Activated CD8-positive, alpha-beta memory T cell treated with anti-CD3 and anti-CD28 coated beads, Interleukin-2, amount 10 ng/mL, durations not matched to agents 7 days and 5 days (primary cell): Measurements from ENCODE around the gene PLXND1. TPM values are rescaled to one million over a fixed set of nuclear protein-coding genes. Genes with fewer than 3 reads are reported as not detected.
"Not testable (repeated sequence)": the region's sequence is repeated elsewhere in the genome, so short reads cannot be mapped to it uniquely, and the experiment has no call there.

Experiments used
- ATAC-seq: fragments of 150-1000 bp; cut with Tn5 transposase; one replicate; pipeline ENCODE4 v1.10.0; 2021; ENCODE audit warnings: moderate library complexity
- CTCF ChIA-PET: fragments of 350-600 bp; sonication (Branson Sonifier 250); formaldehyde crosslinking; loops from one replicate; lab custom pipeline; 2021; ENCODE audit warnings: antibody characterized with exemption; lab: Charles Lee
- DNase-seq: peaks from one replicate; pipeline ENCODE4 v3.0.0-alpha.2; 2020
- H3K27ac Mint-ChIP-seq: one replicate; pipeline ENCODE4 v1.8.0; 2021; ENCODE audit warnings: mild to moderate bottlenecking, mixed read lengths
- H3K27me3 Mint-ChIP-seq: one replicate; pipeline ENCODE4 v1.8.0; 2021; ENCODE audit warnings: mixed read lengths
- H3K36me3 Mint-ChIP-seq: one replicate; pipeline ENCODE4 v1.8.0; 2021; ENCODE audit warnings: mild to moderate bottlenecking, mixed read lengths
- H3K4me1 Mint-ChIP-seq: one replicate; pipeline ENCODE4 v1.8.0; 2021; ENCODE audit warnings: mixed read lengths
- H3K4me3 Mint-ChIP-seq: one replicate; pipeline ENCODE4 v1.8.0; 2021; ENCODE audit warnings: mild to moderate bottlenecking, moderate library complexity, mixed read lengths
- H3K9me3 Mint-ChIP-seq: one replicate; pipeline ENCODE4 v1.8.0; 2022; ENCODE audit warnings: low read depth, mixed read lengths
- total RNA-seq, 2 experiments: library from RNA; stranded (reverse); gene quantifications; one replicate each; pipeline ENCODE4 v1.2.3, GENCODE V29; 2021

Gene PLXND1
- total RNA-seq, 2 experiments from 2014 or later: 1.1 to 3.0 TPM

DNA sequence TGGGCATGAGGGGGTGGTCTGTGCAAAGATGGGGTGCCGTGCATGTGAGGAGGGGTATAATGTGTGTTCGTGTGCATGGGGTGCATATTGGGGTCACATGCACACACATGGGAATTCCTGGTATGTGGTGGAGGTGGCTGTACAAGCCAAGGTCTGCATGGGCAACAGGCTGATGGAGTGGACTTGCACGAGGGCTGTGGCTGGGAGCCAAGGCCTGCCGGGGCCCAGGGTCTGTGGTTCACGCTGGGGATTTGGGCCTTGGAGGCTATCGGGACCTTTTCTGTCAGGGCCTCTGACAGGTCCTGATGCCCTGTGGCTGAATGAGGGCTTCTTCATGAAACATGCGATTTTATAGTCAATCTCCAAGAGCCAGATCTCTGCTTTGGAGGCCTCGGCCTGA is 9.8 kb upstream of the PLXND1 start:
- Mint-ChIP-seq H3K4me1 (peaks cover 5% of the 10 kb centered on the region), H3K9me3 (no peaks in the 10 kb centered on the region), H3K27ac (no peak overlapping the region), H3K27me3 (peaks cover 5% of the 10 kb centered on the region), H3K36me3 (no peaks in the 10 kb centered on the region), H3K4me3 (no peak overlapping the region)
- ATAC-seq (no peak), DNase-seq (no peak)
- CTCF ChIA-PET: no interaction called here

DNA sequence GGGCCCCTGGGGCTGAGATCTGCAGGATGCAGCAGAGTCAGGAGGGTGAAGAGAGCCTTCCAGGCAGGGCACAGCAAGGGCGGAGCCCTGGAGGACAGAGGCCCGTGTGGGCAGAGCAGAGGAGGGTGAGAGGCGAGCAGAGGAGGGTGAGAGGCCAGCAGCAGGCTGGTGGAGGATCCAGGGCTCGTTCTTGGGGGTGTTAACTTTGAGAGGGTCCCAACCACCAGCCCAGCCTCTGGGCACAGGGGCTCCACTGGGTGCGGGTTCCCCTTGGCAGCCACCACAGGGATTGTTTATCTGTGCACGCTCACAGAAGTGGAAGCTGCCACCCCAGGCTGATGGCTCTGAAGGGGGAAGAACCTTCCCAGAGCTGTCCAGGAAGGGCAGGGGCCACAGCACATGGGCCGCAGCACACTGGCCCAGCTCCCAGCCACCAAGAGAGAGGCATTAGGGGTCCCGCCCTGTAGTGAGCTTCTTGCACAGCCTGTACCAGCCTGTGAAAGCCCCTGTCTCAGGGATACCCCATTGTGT is 9.3 kb upstream of the PLXND1 start:
- no peak for DNase-seq
- ATAC-seq: no peak
- no peaks in the 10 kb centered on the region for H3K36me3 Mint-ChIP-seq
- CTCF ChIA-PET: no interaction called here
- H3K9me3 Mint-ChIP-seq: no peaks in the 10 kb centered on the region
- H3K4me1 Mint-ChIP-seq: peaks cover 5% of the 10 kb centered on the region
- peaks cover 5% of the 10 kb centered on the region for H3K27me3 Mint-ChIP-seq
- no peak overlapping the region for H3K4me3 Mint-ChIP-seq
- no peak overlapping the region for H3K27ac Mint-ChIP-seq

DNA sequence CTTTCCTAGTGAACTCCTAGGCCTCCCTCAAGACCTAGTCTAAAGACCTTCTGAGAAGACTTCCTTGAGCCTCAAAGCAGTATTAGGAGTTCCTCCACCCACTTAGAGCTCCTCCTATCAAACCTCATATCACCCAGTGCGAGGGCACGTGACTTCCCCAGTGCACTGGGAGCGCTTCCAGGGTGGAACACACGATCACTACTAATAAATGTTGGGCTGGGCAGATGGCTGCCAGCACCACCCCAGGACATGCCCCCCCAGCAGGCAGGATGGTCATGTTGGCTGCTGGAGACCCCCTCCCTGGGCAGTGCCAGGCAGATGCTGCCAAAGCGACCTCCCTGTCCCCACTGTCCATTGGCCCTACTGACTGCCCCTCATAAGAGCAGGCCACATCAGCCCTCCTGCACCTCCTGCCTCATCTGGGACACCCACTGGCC is 8.5 kb upstream of the PLXND1 start:
- Mint-ChIP-seq H3K4me3 (no peak overlapping the region), H3K36me3 (no peaks in the 10 kb centered on the region), H3K4me1 (peaks cover 5% of the 10 kb centered on the region), H3K27me3 (peaks cover 7% of the 10 kb centered on the region), H3K27ac (no peak overlapping the region), H3K9me3 (no peaks in the 10 kb centered on the region)
- DNase-seq (no peak), ATAC-seq (no peak)
- CTCF ChIA-PET: no interaction called here

DNA sequence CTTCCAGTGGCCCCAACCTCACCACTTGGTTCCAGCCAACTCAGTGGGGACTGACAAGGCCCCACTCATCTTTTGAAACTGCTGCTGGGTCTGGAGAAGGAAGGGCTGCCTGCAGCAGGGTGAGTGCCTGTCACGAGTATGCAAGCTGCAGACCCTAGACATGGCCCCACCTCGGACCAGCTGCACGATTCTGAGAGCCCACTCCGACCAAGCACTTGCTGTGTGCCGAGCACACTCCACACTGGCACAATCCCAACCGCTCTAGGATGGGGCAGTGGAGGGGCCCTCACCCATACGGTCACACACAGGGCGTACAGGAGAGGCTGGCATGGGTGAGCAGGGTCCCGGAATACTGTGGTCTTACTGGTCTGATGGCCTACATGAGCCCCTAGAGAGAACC is 8.0 kb upstream of the PLXND1 start:
- no peak overlapping the region for H3K27ac Mint-ChIP-seq
- ATAC-seq: no peak
- DNase-seq: no peak
- H3K4me3 Mint-ChIP-seq: no peak overlapping the region
- no peaks in the 10 kb centered on the region for H3K36me3 Mint-ChIP-seq
- CTCF ChIA-PET: no interaction called here
- H3K9me3 Mint-ChIP-seq: no peaks in the 10 kb centered on the region
- H3K4me1 Mint-ChIP-seq: peaks cover 5% of the 10 kb centered on the region
- H3K27me3 Mint-ChIP-seq: peaks cover 12% of the 10 kb centered on the region

DNA sequence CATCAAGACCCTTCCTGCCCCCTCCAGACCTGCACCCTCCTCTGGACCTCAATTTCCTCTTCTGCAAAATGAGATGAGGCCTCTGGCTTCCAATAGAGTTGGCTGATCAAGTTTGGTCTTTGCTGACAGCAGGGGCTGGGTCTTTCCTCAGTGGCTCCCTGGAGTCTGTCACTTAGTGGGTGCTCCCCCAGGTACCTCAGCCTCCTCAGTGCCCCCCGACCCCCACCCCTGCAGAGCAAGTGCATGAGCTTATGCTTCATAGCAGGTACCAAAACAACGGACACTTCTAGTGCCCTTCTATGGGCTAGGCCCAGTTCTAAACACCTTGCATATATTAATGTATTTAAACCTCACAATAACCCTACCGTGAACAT is 6.9 kb upstream of the PLXND1 start:
- CTCF ChIA-PET: interaction anchor here (0.8 kb wide), 1 partner anchor 230 kb away, joined by 3 read pairs; no protein-coding TSS in a partner anchor
- Mint-ChIP-seq H3K27ac (no peak overlapping the region), H3K27me3 (peaks cover 17% of the 10 kb centered on the region), H3K4me3 (no peak overlapping the region), H3K4me1 (peaks cover under 1% of the 10 kb centered on the region), H3K36me3 (no peaks in the 10 kb centered on the region), H3K9me3 (no peaks in the 10 kb centered on the region)
- ATAC-seq (no peak), DNase-seq (no peak)

DNA sequence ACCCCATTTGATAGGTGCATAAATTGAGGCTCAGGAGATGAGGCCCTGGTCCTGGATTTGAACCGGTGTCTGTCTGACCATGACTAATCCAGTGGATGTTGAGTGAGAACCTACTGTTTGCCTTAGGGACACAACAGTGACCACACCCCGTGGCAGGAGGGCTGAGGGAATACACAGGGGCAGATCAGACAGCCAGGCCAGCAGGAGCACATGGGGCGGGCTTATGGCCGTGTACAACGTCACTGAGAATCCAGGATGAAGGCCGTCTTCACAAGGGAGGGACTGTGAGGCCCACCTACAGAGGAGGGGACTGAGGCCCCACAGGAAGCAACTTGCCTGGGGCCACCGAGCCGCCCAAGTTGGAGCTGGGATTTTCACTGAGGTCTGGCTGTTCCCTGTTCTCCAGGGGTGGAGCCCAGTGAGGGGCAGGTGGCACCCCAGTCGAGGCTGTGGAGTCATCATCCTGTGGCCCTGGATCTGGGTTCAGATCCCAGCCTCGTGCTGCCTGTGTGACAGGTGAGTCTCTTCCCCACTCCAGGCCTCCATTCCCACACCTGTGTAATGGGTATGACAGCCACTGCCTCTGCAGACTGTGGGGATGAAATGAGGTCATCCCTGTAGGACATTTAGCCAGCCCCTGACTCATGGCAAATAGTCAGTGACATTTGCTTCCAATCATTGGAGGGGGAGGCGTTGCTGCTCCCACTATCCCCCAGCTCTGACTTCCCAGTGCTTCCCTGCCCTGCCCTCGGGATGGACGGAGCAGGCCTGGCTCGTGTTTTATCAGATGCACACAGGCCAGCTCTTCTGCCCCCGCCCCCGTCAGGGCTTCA is 6.3 kb upstream of the PLXND1 start:
- no peaks in the 10 kb centered on the region for H3K4me1 Mint-ChIP-seq
- no peak overlapping the region for H3K27ac Mint-ChIP-seq
- H3K4me3 Mint-ChIP-seq: no peak overlapping the region
- CTCF ChIA-PET: interaction anchor here (0.8 kb wide), 1 partner anchor 230 kb away, joined by 3 read pairs; no protein-coding TSS in a partner anchor
- no peak for ATAC-seq
- H3K36me3 Mint-ChIP-seq: no peaks in the 10 kb centered on the region
- H3K9me3 Mint-ChIP-seq: no peaks in the 10 kb centered on the region
- peaks cover 20% of the 10 kb centered on the region for H3K27me3 Mint-ChIP-seq
- no peak for DNase-seq

DNA sequence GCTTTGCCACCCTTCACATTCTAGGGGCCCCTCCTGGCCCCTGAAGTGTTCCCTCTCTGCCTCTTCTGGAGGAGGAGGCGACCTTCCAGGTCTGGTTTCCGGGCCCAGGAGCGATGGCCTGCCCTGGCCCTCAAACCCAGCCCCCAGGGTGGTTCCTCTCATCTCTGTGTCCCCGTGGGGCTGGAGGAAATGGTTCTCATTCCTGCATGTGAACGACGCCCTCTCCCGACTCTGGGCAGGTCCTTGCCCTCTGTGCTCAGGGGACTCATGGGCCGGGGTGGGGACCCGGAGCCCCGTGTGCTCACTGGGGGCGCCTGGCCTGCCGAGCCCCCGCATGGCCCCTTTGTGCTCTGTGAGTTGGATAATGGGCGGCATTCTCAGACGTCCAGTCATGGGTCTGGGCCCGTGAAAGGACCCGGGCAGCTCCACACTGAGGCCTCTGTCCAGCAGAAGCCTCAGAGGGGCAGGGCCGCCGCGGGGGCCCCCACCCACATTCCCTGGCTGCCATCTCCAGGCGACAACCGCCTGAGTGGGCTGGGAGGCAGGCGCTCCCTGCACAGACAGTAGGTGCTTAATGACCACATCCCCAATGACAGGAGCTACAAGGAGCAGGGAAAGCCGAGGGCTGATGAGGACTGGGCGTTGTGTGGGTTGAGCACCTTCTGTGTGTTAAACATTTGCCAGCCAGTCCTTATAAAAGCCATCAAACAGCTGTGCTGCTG is 5.5 kb upstream of the PLXND1 start:
- H3K4me1 Mint-ChIP-seq: peaks cover 2% of the 10 kb centered on the region
- peaks cover 28% of the 10 kb centered on the region for H3K27me3 Mint-ChIP-seq
- no peak for ATAC-seq
- no peak overlapping the region for H3K27ac Mint-ChIP-seq
- CTCF ChIA-PET: no interaction called here
- no peaks in the 10 kb centered on the region for H3K36me3 Mint-ChIP-seq
- H3K9me3 Mint-ChIP-seq: no peaks in the 10 kb centered on the region
- no peak for DNase-seq
- H3K4me3 Mint-ChIP-seq: no peak overlapping the region

DNA sequence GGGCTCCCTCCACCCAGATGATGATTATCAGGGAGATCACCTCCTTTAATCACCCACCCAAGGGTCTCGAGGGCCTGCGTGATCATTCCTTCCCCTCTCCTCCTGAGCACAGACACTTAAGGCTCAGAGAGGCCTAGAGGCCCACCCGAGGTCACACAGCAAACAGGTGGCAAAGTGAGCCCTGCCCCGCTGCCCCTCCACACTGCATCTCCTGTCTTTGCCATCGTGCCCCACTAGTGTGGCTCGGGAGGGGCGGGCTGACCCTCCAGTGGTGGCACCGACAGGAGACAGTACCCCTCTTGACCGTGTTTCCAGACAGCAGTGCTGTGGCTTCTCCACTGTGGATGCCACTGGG is 4.9 kb upstream of the PLXND1 start:
- ATAC-seq (no peak), DNase-seq (no peak)
- peaks cover 30% of the 10 kb centered on the region for H3K27me3 Mint-ChIP-seq
- H3K9me3 Mint-ChIP-seq: no peaks in the 10 kb centered on the region
- H3K4me1 Mint-ChIP-seq: peaks cover 4% of the 10 kb centered on the region
- H3K4me3 Mint-ChIP-seq: no peak overlapping the region
- no peak overlapping the region for H3K27ac Mint-ChIP-seq
- CTCF ChIA-PET: no interaction called here
- H3K36me3 Mint-ChIP-seq: no peaks in the 10 kb centered on the region

DNA sequence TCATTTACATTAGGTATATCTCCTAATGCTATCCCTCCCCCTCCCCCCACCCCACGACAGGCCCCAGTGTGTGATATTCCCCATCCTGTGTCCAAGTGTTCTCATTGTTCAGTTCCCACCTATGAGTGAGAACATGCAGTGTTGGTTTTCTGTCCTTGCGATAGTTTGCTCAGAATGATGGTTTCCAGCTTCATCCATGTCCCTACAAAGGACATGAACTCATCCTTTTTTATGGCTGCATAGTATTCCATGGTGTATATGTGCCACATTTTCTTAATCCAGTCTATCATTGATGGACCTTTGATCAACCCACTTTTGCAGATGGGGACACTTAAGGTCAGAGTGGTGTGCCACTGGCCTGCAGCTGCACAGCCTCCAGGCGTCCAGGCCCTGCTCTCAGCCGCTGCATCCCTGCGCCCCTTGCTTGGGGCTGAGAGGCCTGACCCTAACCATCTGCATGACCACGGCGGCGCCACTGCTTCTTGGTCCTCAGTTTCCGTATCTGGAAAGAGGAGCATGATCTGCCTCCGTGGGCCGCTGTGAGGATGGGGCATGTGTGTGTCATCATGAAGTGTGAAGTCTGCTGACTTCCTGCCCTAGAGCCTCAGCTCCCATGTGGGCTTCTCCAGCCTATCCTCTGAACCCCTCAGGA is 4.4 kb upstream of the PLXND1 start:
- H3K27me3 Mint-ChIP-seq: peaks cover 30% of the 10 kb centered on the region
- H3K4me3 Mint-ChIP-seq, H3K27ac Mint-ChIP-seq: not testable (repeated sequence)

DNA sequence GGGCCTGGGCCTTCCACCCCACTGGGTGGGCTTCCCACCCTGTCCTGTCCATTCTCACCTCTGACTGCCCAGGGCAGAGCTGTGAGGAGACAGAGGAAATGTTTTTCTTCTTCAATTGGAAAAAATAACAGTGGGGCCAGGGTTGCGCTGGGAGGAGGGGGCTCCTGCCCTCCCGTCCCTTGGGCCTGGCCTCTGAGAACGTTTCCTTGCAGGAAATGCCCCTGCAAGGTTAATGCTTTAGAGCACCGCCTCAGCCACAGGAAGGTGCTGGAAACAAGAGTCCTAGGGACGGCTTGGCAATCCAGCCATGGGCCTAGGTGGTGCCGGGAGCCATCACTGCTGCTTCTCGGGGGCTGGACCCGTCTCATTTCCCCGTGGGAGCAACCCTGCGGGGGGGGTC is 3.8 kb upstream of the PLXND1 start:
- no peak overlapping the region for H3K4me3 Mint-ChIP-seq
- H3K36me3 Mint-ChIP-seq: no peaks in the 10 kb centered on the region
- H3K9me3 Mint-ChIP-seq: no peaks in the 10 kb centered on the region
- H3K27me3 Mint-ChIP-seq: peaks cover 35% of the 10 kb centered on the region
- CTCF ChIA-PET: interaction anchor here (0.9 kb wide), 1 partner anchor 16 kb away, joined by 3 read pairs; no protein-coding TSS in a partner anchor
- H3K4me1 Mint-ChIP-seq: peaks cover 8% of the 10 kb centered on the region
- ATAC-seq: no peak
- no peak overlapping the region for H3K27ac Mint-ChIP-seq
- DNase-seq: no peak

More for the DNA sequence above, 4.4 kb upstream of the PLXND1 start:
- H3K4me1 Mint-ChIP-seq, H3K36me3 Mint-ChIP-seq, ATAC-seq, DNase-seq, H3K9me3 Mint-ChIP-seq: not testable (repeated sequence)
- CTCF ChIA-PET: interaction anchor here (0.9 kb wide), 1 partner anchor 17 kb away, joined by 3 read pairs; no protein-coding TSS in a partner anchor

DNA sequence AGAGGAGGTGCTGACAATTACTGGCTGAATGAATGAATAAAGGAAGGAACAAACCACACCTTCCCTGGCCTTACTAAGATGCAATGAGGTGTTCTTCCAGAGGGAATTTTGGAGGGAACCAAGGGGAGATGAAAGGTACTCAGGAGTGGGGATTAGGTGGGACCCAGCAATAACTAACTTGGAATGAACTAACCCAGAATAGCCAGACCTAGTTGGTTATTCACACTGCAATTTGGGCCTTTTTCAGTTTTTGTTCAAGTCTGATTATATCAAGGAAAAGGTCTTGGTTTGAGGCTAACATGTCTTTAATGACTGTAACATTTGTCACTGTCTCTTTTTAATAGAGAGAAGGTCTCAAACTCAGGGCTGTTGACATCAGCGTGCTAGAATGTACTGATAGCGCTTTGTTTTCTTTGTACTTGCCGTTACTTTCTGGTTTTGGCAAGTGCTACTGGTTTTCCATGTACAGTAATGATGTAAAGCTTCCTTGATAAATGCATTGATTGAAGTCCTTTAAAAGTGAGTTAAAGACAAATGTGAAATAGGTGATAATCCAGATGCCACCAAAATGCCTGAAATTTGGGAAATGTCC is 3.2 kb upstream of the PLXND1 start:
- CTCF ChIA-PET: interaction anchor here (2.3 kb wide), 1 partner anchor 14 kb away, joined by 6 read pairs; no protein-coding TSS in a partner anchor
- H3K4me3 Mint-ChIP-seq: no peak overlapping the region
- H3K9me3 Mint-ChIP-seq: no peaks in the 10 kb centered on the region
- H3K27me3 Mint-ChIP-seq: peaks cover 39% of the 10 kb centered on the region
- peaks cover 8% of the 10 kb centered on the region for H3K4me1 Mint-ChIP-seq
- DNase-seq: no peak
- H3K27ac Mint-ChIP-seq: no peak overlapping the region
- no peaks in the 10 kb centered on the region for H3K36me3 Mint-ChIP-seq
- no peak for ATAC-seq

DNA sequence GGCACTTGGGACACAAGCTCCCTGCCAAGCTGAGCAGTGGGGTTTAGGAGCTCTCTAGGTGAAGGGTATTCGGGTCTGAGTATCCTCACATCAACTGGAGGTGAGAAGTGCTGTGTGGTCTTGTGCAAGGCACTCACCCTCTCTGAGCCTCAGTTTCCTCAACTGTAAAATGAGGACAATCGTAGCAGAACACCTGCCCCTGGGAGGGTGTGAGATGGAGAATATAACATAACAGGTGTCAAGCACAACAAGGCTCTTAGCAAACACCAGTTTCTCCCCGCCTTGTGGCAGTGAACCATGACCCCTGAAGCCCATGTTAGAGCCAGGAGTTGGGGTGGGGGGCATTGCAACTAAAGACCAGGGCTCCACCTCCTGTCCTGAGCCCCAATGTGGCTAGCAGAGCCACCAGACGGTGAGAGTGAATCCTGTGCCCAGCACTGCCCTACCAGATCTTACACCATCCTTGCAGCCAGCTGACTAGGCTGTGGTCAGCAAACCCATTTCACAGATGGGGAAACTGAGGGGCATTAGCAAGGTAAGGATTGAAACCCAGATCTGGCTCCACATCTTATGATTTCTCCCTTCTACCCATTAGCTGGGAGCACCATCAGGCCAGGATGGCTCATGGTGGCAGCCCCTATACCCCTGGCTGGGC is 2.6 kb upstream of the PLXND1 start:
- Mint-ChIP-seq H3K36me3 (no peaks in the 10 kb centered on the region), H3K27me3 (peaks cover 45% of the 10 kb centered on the region), H3K27ac (no peak overlapping the region), H3K4me1 (peaks cover 8% of the 10 kb centered on the region), H3K4me3 (no peak overlapping the region), H3K9me3 (no peaks in the 10 kb centered on the region)
- DNase-seq (no peak), ATAC-seq (no peak)
- CTCF ChIA-PET: interaction anchor here (0.6 to 2.3 kb wide), 3 partner anchors 13 to 119 kb away, joined by 3 to 6 read pairs (median 4); no protein-coding TSS in a partner anchor
